Activated T-cell treated with anti-CD3 and anti-CD28 coated beads, Interleukin-2, amount 50 U/mL, for 24 hours (primary cell): ENCODE results near the gene PFKM.
A peak's percentile ranks its signal among the peaks of the same experiment; 100 is the strongest.

ENCODE experiments used
- DNase-seq: peaks from one replicate; pipeline ENCODE4 v3.0.0-alpha.2; 2020
- H3K27ac Mint-ChIP-seq: 2 replicates; pipeline ENCODE4 v1.8.0; 2020; ENCODE audit warnings: mild to moderate bottlenecking, mixed read lengths
- H3K27me3 Mint-ChIP-seq: 2 replicates; pipeline ENCODE4 v1.8.0; 2020; ENCODE audit warnings: mixed read lengths
- H3K36me3 Mint-ChIP-seq: 2 replicates; pipeline ENCODE4 v1.8.0; 2020; ENCODE audit warnings: low read depth, mixed read lengths
- H3K4me1 Mint-ChIP-seq: 2 replicates; pipeline ENCODE4 v1.8.0; 2020; ENCODE audit warnings: low read depth, mixed read lengths
- H3K4me3 Mint-ChIP-seq: 2 replicates; pipeline ENCODE4 v1.8.0; 2020; ENCODE audit warnings: mild to moderate bottlenecking, moderate library complexity, mixed read lengths
- H3K9me3 Mint-ChIP-seq: 2 replicates; pipeline ENCODE4 v1.8.0; 2020; ENCODE audit warnings: mixed read lengths

PFKM gene

GRCh38 chr12:48180857-48181495 lies 61.8 kb downstream of the PFKM start:
- Mint-ChIP-seq H3K4me1 (peaks cover 26% of the 10 kb centered on the region), H3K27me3 (peaks cover 39% of the 10 kb centered on the region), H3K36me3 (no peaks in the 10 kb centered on the region), H3K27ac (no peak overlapping the region), H3K4me3 (no peak overlapping the region), H3K9me3 (no peaks in the 10 kb centered on the region)
- DNase-seq = no peak

DNA sequence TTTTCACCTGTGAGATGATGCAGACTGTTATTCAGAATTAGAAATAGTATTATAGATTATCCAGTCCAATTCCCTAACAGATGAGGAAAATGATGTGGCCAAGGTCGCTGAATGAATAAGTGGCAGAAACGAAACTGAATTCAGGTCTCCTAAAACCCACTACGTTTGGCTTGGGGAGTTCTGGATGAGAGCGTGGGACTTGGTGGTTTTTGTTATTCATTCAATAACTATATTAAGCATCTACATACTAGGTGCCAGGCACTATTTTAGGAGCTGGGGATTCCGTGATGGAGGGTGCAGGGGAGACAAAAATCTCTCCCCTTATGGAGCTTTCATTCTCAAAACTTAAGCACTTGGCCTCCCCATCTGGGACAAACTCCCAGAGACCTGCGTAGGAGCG lies 63.5 kb downstream of the PFKM start:
- Mint-ChIP-seq H3K9me3 (no peaks in the 10 kb centered on the region), H3K27ac (peak overlapping the region; percentile 70), H3K36me3 (no peaks in the 10 kb centered on the region), H3K27me3 (peaks cover 40% of the 10 kb centered on the region), H3K4me1 (peaks cover 28% of the 10 kb centered on the region), H3K4me3 (peak overlapping the region; percentile 88)
- DNase-seq = no peak

GRCh38 chr12:48183091-48183875 lies 64.1 kb downstream of the PFKM start, which contains the start of gene CCDC184:
Gene CCDC184 (plus strand): TSS chr12:48183644. CDS start chr12:48184123, 479 bp downstream.
- H3K4me1 Mint-ChIP-seq = peaks cover 28% of the 10 kb centered on the region
- H3K27ac Mint-ChIP-seq = peak within 1 kb of the TSS; percentile 70
- H3K27me3 Mint-ChIP-seq = peaks cover 40% of the 10 kb centered on the region
- no peaks in the 10 kb centered on the region for H3K36me3 Mint-ChIP-seq
- no peaks in the 10 kb centered on the region for H3K9me3 Mint-ChIP-seq
- DNase-seq = peak; percentile 83
- H3K4me3 Mint-ChIP-seq = peak within 1 kb of the TSS; percentile 88

DNA sequence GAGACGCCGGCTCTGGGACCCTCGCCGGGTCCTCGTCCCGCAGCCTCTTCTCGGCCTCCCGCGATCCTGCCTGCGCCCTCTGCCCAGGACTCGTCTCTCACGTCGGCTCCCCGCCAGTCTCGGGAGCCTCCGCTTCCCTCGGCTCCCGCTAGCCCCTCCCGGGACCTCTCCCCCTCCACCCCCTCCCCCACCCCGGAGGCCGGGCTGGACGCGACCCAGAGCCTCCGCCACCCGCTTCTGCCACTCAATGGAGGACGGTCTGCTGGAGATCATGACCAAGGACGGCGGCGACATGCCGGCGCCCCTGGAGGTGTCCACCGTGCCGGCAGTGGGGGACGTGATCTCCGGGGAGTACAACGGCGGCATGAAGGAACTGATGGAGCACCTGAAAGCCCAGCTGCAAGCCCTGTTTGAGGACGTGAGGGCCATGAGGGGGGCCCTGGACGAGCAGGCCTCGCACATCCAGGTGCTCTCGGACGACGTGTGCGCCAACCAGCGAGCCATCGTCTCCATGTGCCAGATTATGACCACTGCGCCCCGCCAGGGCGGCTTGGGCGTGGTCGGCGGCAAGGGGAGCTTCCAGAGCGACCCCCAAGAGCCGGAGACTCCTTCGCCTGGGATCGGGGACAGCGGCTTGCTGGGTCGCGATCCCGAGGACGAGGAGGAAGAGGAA lies 64.8 kb downstream of the PFKM start:
- peaks cover 35% of the 10 kb centered on the region for H3K27me3 Mint-ChIP-seq
- peak overlapping the region; percentile 88 for H3K4me3 Mint-ChIP-seq
- no peak overlapping the region for H3K27ac Mint-ChIP-seq
- H3K9me3 Mint-ChIP-seq = no peaks in the 10 kb centered on the region
- DNase-seq = no peak
- no peaks in the 10 kb centered on the region for H3K36me3 Mint-ChIP-seq
- peaks cover 28% of the 10 kb centered on the region for H3K4me1 Mint-ChIP-seq

- Mint-ChIP-seq H3K4me3 (peak overlapping the region; percentile 88), H3K27ac (no peak overlapping the region), H3K9me3 (no peaks in the 10 kb centered on the region), H3K4me1 (peaks cover 28% of the 10 kb centered on the region), H3K36me3 (no peaks in the 10 kb centered on the region), H3K27me3 (peaks cover 35% of the 10 kb centered on the region)
- no peak for DNase-seq
Observed at GRCh38 chr12:48184549-48184922, 65.4 kb downstream of the PFKM start.

DNA sequence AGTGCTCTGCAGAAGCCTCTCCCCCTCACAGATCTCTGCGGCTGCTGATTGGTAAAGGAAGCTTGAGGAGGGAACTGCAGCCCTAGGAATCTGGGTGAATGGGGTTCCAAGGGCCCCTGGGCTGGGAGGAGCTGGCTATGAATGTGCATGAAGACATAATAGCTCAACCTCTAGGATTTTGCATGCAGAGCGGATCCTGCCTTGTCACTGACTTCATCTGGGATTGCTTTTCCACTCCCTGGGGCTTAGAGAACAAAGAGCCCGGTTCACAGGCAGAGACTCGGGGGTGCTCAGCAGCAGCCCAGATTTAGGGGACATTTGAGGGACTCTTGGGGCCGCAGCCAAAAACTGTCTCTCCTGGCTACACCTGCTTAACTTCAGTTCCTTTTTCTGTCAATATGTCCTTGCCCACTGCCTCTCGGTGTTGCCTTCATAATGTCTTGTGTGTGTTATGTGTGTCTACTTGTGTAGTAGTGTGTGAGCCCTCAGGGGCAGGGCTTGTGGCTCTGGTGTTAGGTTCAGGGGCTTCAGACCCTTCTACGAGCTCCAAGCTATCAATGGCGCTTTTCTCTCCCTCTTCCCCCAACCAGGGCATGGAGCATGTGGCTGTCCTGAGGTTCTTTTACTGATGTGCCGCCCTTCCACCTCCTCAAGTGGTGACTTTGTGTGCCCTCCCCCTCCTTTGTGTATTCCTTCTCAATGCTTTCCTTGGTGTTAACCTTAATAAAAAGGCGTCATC lies 66.2 kb downstream of the PFKM start:
- Mint-ChIP-seq H3K27me3 (peaks cover 35% of the 10 kb centered on the region), H3K36me3 (no peaks in the 10 kb centered on the region), H3K9me3 (no peaks in the 10 kb centered on the region), H3K4me3 (no peak overlapping the region), H3K27ac (no peak overlapping the region), H3K4me1 (peaks cover 28% of the 10 kb centered on the region)
- DNase-seq = no peak

DNA sequence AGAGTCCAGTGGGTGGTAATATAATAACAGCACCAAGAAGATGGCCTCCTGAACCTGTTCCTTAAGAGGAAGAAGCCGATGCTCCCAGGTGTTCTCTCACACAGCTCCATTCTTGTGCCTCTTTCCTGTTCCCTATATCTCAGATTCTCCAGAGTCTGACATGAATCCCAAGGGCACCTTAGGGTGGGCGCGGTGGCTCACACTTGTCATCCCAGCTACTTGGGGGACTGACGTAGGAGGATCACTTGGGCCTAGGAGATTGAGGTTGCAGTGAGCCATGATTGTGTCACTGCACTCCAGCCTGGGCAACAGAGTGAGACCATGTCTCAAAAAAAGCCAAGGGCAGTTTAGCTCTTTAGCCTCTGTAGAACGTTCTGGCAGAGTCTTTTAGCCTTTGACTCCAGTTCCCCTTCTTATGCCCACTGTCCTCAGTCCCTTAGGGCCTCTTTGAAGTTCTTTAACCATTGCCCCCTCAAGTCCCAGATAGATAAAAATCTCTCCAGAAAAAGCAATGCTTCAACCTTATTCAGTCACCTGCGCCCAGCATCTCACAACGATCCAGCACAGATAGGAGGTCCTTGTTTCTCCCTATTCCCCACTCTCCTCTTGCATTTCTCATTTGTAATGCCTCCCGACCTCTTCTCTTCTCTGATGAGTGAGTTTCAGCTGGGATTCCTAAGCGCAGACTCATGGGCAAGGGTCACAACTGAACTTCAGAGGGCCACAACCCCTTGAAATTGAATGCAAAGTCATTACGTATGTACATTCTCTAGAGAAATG lies 68.9 kb downstream of the PFKM start:
- Mint-ChIP-seq H3K4me1 (peaks cover 18% of the 10 kb centered on the region), H3K36me3 (no peaks in the 10 kb centered on the region), H3K9me3 (no peaks in the 10 kb centered on the region), H3K27me3 (peaks cover 26% of the 10 kb centered on the region), H3K27ac (no peak overlapping the region), H3K4me3 (no peak overlapping the region)
- DNase-seq = no peak

GRCh38 chr12:48189331-48190125 lies 70.4 kb downstream of the PFKM start:
- H3K4me3 Mint-ChIP-seq = no peak overlapping the region

DNA sequence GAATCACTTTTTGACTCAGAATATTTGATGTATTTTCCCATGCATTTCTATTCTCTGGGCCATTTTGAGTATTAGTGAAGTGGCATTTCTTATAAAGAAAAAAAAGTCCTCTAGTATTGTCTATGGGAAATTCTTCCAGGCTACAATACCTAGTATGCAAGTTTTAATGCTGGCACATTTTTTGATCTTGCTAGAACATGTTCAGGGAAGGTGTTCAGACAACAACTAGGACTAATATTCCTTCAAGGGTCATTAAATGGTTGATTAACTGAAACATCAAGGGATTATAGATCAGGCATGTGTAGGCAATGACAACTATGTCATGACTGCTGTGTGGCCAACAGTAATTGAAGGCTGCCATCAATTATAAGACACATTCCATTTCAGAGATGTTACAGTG lies 71.9 kb downstream of the PFKM start:
- no peak overlapping the region for H3K27ac Mint-ChIP-seq
- no peaks in the 10 kb centered on the region for H3K9me3 Mint-ChIP-seq
- H3K36me3 Mint-ChIP-seq = no peaks in the 10 kb centered on the region
- no peak overlapping the region for H3K4me3 Mint-ChIP-seq
- H3K27me3 Mint-ChIP-seq = peaks cover 9% of the 10 kb centered on the region
- peaks cover 5% of the 10 kb centered on the region for H3K4me1 Mint-ChIP-seq
- no peak for DNase-seq

More at GRCh38 chr12:48189331-48190125, 70.4 kb downstream of the PFKM start:
- peaks cover 25% of the 10 kb centered on the region for H3K27me3 Mint-ChIP-seq
- H3K27ac Mint-ChIP-seq = no peak overlapping the region
- H3K9me3 Mint-ChIP-seq = no peaks in the 10 kb centered on the region
- peak; percentile 65 for DNase-seq
- H3K4me1 Mint-ChIP-seq = peaks cover 10% of the 10 kb centered on the region
- no peaks in the 10 kb centered on the region for H3K36me3 Mint-ChIP-seq

GRCh38 chr12:48192861-48193260 lies 73.7 kb downstream of the PFKM start:
- H3K4me1 Mint-ChIP-seq = peaks cover 15% of the 10 kb centered on the region
- no peak for DNase-seq
- H3K9me3 Mint-ChIP-seq = no peaks in the 10 kb centered on the region
- H3K4me3 Mint-ChIP-seq = no peak overlapping the region
- H3K36me3 Mint-ChIP-seq = peaks cover 2% of the 10 kb centered on the region
- peaks cover 5% of the 10 kb centered on the region for H3K27me3 Mint-ChIP-seq
- no peak overlapping the region for H3K27ac Mint-ChIP-seq

- no peak overlapping the region for H3K4me3 Mint-ChIP-seq
- no peak for DNase-seq
- H3K27me3 Mint-ChIP-seq = peaks cover 5% of the 10 kb centered on the region
- H3K9me3 Mint-ChIP-seq = no peaks in the 10 kb centered on the region
- peaks cover 15% of the 10 kb centered on the region for H3K4me1 Mint-ChIP-seq
- H3K27ac Mint-ChIP-seq = no peak overlapping the region
- H3K36me3 Mint-ChIP-seq = peaks cover 7% of the 10 kb centered on the region
Observed at GRCh38 chr12:48193623-48194022, 74.5 kb downstream of the PFKM start.

DNA sequence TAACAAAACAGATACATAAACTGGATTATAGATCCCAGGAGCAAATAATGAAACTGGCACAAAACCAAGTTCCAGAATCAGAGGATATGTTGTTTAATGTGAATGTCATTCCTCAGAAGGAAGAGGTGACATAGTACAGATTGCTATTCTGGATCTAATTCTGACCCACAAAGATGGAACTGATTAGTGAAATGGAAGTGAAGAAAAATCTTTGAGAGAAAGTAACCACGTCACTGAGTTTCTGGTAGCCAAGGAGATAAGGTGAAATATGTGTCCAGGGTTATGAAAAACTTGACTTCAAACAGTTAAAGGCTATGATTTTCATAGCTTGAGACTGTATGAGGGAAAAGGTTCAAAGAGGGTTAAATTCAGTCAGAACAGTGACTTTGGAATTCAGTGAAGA lies 75.6 kb downstream of the PFKM start:
- H3K27ac Mint-ChIP-seq = no peak overlapping the region
- no peak for DNase-seq
- peaks cover 24% of the 10 kb centered on the region for H3K4me1 Mint-ChIP-seq
- no peaks in the 10 kb centered on the region for H3K9me3 Mint-ChIP-seq
- no peak overlapping the region for H3K4me3 Mint-ChIP-seq
- peaks cover 5% of the 10 kb centered on the region for H3K27me3 Mint-ChIP-seq
- peaks cover 8% of the 10 kb centered on the region for H3K36me3 Mint-ChIP-seq
